Measurements from ENCODE around the gene TNFSF11. TPM values are rescaled to one million over a fixed set of nuclear protein-coding genes. Genes with fewer than 3 reads are reported as not detected.

TNFSF11 gene
- total RNA-seq (not detected), polyA plus RNA-seq (not detected)
- long read RNA-seq, donor 1 = 0 reads
- long read RNA-seq, donor 2, partial matches to known transcripts = 0 of 1 reads
- long read RNA-seq, donor 2, other reads (novel, unspliced or antisense) = 1 of 1 reads
- long read RNA-seq, donor 3 = 0 reads

GRCh38 chr13:42574011-42574410 lies at the start of gene TNFSF11:
Gene TNFSF11 (plus strand): TSS chr13:42574152. CDS start chr13:42574304, 152 bp downstream.
- peak in 1 of 8 donors; percentile 31 for ATAC-seq

GRCh38 chr13:42524487-42525034 lies 49.4 kb upstream of the TNFSF11 start:
- WGBS, 2 donors = 61 to 66% methylated on average over 3 of the region's 3 CpGs
- H3K36me3 ChIP-seq = no peaks in the 10 kb centered on the region
- no peak for TF ChIP-seq CTCF (IDR thresholded peaks at IDR 0.05)
- peaks cover 0 to 18% (median 0%) of the 10 kb centered on the region in 11 donors for H3K9me3 ChIP-seq
- intact Hi-C loops (cut with DNase I) = no loop called here
- no peak overlapping the region for H3K27ac ChIP-seq
- DNase-seq (no peak), ATAC-seq (no peak)
- H3K27me3 ChIP-seq = peaks cover 0 to 18% (median 0%) of the 10 kb centered on the region in 7 donors
- no peaks in the 10 kb centered on the region for H3K4me1 ChIP-seq
- no peak overlapping the region for H3K4me3 ChIP-seq

More at GRCh38 chr13:42574011-42574410, at the start of gene TNFSF11:
- WGBS, 2 donors = 1 to 2% methylated on average over 38 to 39 of the region's 39 CpGs
- intact Hi-C loops (cut with DNase I) = no loop called here
- H3K27ac ChIP-seq = no peak within 1 kb of the TSS
- no peak for TF ChIP-seq CTCF (IDR thresholded peaks at IDR 0.05)
- peak within 1 kb of the TSS in 8 of 10 donors; percentile 17 to 43 (median 30) for H3K4me3 ChIP-seq
- no peak for DNase-seq
- peaks cover 9 to 75% (median 67%) of the 10 kb centered on the region in 7 donors for H3K27me3 ChIP-seq
- peaks cover 0 to 4% (median 0%) of the 10 kb centered on the region in 11 donors for H3K9me3 ChIP-seq
- H3K36me3 ChIP-seq = no peaks in the 10 kb centered on the region
- peaks cover 0 to 18% (median 5%) of the 10 kb centered on the region in 9 donors for H3K4me1 ChIP-seq

GRCh38 chr13:42525035-42525504 lies 48.9 kb upstream of the TNFSF11 start:
- ATAC-seq = no peak
- H3K27ac ChIP-seq = no peak overlapping the region
- no peaks in the 10 kb centered on the region for H3K4me1 ChIP-seq
- H3K9me3 ChIP-seq = peaks cover 0 to 13% (median 0%) of the 10 kb centered on the region in 11 donors
- 49 to 62% methylated on average over 2 of the region's 2 CpGs for WGBS, 2 donors
- TF ChIP-seq CTCF (IDR thresholded peaks at IDR 0.05) = no peak
- no peaks in the 10 kb centered on the region for H3K36me3 ChIP-seq
- peaks cover 0 to 18% (median 0%) of the 10 kb centered on the region in 7 donors for H3K27me3 ChIP-seq
- intact Hi-C loops (cut with DNase I) = no loop called here
- no peak for DNase-seq
- H3K4me3 ChIP-seq = no peak overlapping the region

- TF ChIP-seq CTCF (IDR thresholded peaks at IDR 0.05) = no peak
- Histone ChIP-seq H3K4me3 (no peak overlapping the region), H3K27me3 (peaks cover 0 to 18% (median 0%) of the 10 kb centered on the region in 7 donors), H3K27ac (no peak overlapping the region), H3K4me1 (no peaks in the 10 kb centered on the region), H3K9me3 (peaks cover 0 to 4% (median 0%) of the 10 kb centered on the region in 11 donors), H3K36me3 (no peaks in the 10 kb centered on the region)
- intact Hi-C loops (cut with DNase I) = no loop called here
- WGBS, 2 donors = 60 to 61% methylated on average over 3 of the region's 3 CpGs
- ATAC-seq = no peak
- DNase-seq = no peak
Observed at GRCh38 chr13:42526276-42526675, 47.7 kb upstream of the TNFSF11 start.

Measured in heart right ventricle (tissue), 16 donors.